GM19239 (cell line): ENCODE data around the gene GRID2.
"Not testable (repeated sequence)": the region's sequence is repeated elsewhere in the genome, so short reads cannot be mapped to it uniquely, and the experiment has no call there.

Experiments
- DNase-seq: peaks from one replicate; pipeline ENCODE4 v3.0.0; 2011; ENCODE audit warnings: low spot score; ENCODE audit not compliant: insufficient read length
- FAIRE-seq: peaks from 2 replicates; lab custom pipeline; 2011; peaks lifted over from hg19 to GRCh38; lab: Jason Lieb, UNC

GRID2 gene

GRCh38 chr4:93232883-93233282 is 929.1 kb downstream of the GRID2 start:
- no peak for FAIRE-seq
- no peak for DNase-seq

- DNase-seq = no peak
- no peak for FAIRE-seq
Measured at GRCh38 chr4:93237521-93237920, 933.8 kb downstream of the GRID2 start.

- DNase-seq (no peak), FAIRE-seq (no peak)
Measured at GRCh38 chr4:93243262-93243661, 939.5 kb downstream of the GRID2 start.

- DNase-seq = no peak
- FAIRE-seq = no peak
Measured at GRCh38 chr4:93261207-93261606, 957.4 kb downstream of the GRID2 start.

- no peak for FAIRE-seq
- DNase-seq = no peak
Measured at GRCh38 chr4:93263166-93263565, 959.4 kb downstream of the GRID2 start.

- no peak for DNase-seq
- FAIRE-seq = no peak
Measured at GRCh38 chr4:93267747-93268146, 964.0 kb downstream of the GRID2 start.

- FAIRE-seq = no peak
- no peak for DNase-seq
Measured at GRCh38 chr4:93285346-93285745, 981.6 kb downstream of the GRID2 start.

- DNase-seq = no peak
- FAIRE-seq = no peak
Measured at GRCh38 chr4:93289241-93289640, 985.5 kb downstream of the GRID2 start.

GRCh38 chr4:93289831-93290230 is 986.1 kb downstream of the GRID2 start:
- DNase-seq (no peak), FAIRE-seq (no peak)

GRCh38 chr4:93299118-93299517 is 995.4 kb downstream of the GRID2 start:
- FAIRE-seq (no peak), DNase-seq (no peak)

GRCh38 chr4:93300780-93301555 is 997.2 kb downstream of the GRID2 start:
- not testable (repeated sequence) for FAIRE-seq, DNase-seq

- DNase-seq (no peak), FAIRE-seq (no peak)
Measured at GRCh38 chr4:93302310-93302709, 998.5 kb downstream of the GRID2 start.

GRCh38 chr4:93303440-93303839 is 999.7 kb downstream of the GRID2 start:
- DNase-seq (no peak), FAIRE-seq (no peak)

GRCh38 chr4:93312299-93312698 is 1008.5 kb downstream of the GRID2 start:
- DNase-seq (no peak), FAIRE-seq (no peak)

GRCh38 chr4:93313197-93313596 is 1009.4 kb downstream of the GRID2 start:
- no peak for DNase-seq
- no peak for FAIRE-seq

GRCh38 chr4:93317057-93317456 is 1013.3 kb downstream of the GRID2 start:
- no peak for FAIRE-seq
- DNase-seq = no peak

GRCh38 chr4:93317561-93317960 is 1013.8 kb downstream of the GRID2 start:
- FAIRE-seq (no peak), DNase-seq (no peak)

- no peak for DNase-seq
- FAIRE-seq = no peak
Measured at GRCh38 chr4:93319041-93319440, 1015.3 kb downstream of the GRID2 start.

GRCh38 chr4:93320356-93320755 is 1016.6 kb downstream of the GRID2 start:
- FAIRE-seq (no peak), DNase-seq (no peak)

- FAIRE-seq = no peak
- DNase-seq = no peak
Measured at GRCh38 chr4:93327346-93327745, 1023.6 kb downstream of the GRID2 start.

GRCh38 chr4:93334003-93334402 is 1030.2 kb downstream of the GRID2 start:
- no peak for FAIRE-seq
- DNase-seq = no peak

GRCh38 chr4:93337196-93337595 is 1033.4 kb downstream of the GRID2 start:
- no peak for DNase-seq
- no peak for FAIRE-seq
